ENCODE measurements around the gene MIGA2. TPM values are rescaled to one million over a fixed set of nuclear protein-coding genes. Genes with fewer than 3 reads are reported as not detected.
A peak's percentile ranks its signal among the peaks of the same experiment; 100 is the strongest.
"Not testable (repeated sequence)": the region's sequence is repeated elsewhere in the genome, so short reads cannot be mapped to it uniquely, and the experiment has no call there.

The MIGA2 gene
- total RNA-seq, 1 experiment from 2014 or later = 10.2 TPM

DNA sequence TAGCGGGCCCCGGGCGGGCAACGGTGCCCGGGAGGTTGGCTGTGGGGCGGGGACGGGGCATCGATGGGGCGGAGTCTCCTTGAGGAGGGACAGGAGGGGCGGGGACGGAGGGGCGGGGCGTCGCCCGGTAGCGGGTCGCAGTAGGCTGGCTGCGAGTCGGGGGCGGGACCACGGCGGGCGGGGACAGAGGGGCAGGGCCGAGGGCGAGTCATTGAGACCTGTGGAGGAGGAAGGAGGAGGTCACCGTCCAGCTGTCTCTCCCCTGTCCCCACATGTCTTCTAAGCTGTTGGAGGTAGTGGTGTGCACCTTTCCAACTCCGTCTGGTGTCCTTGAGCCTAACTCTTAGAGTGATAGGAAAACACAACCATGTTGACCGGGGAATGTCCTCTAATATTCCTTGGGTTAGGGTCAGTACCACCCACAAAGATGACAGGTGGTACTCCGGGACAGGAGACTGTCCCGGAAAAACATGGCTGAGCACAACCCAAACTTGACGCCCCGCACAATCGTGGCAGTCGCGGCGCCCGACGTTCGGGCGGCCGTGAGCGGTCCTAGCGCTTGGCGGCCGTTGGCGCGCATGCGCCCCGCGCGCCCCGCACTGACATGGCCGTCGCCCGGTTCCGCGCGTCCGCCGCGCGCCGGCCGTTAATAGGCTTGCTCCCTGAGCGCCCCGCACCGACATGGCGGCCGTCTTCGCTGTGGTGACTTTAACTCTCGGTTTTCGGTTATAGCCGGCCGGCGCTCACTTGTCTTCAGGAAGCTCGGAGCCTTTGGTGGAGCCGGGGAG is 74.5 kb downstream of the MIGA2 start, which contains the start of the genes CRAT and PTPA:
TSS of gene CRAT (minus strand) at position 54 of the 788 bp plus-strand sequence. CDS start 284 bp downstream, outside the sequence.
TSS of gene PTPA (plus strand) at position 676 of the 788 bp plus-strand sequence. CDS start 186 bp downstream, outside the sequence.
- Histone ChIP-seq H3K9ac (ENCODE audit: low read length) (peak within 1 kb of the TSS; percentile 96), H2AFZ (ENCODE audit: low read length) (peak within 1 kb of the TSS; percentile 62), H3K4me3 (ENCODE audit: low read length) (peak within 1 kb of the TSS; percentile 92), H3K4me2 (ENCODE audit: low read depth, low read length, poor library complexity, severe bottlenecking) (peak within 1 kb of the TSS; percentile 85), H3K36me3 (ENCODE audit: insufficient read depth, low read length) (no peaks in the 10 kb centered on the region), H3K27me3 (ENCODE audit: low read length) (no peaks in the 10 kb centered on the region), H3K9me2 (replicated peaks; ENCODE audit: insufficient read depth, low read length) (no peaks in the 10 kb centered on the region), H3K79me2 (ENCODE audit: low read length) (peaks cover 46% of the 10 kb centered on the region), H3K4me1 (ENCODE audit: low read length) (peaks cover 31% of the 10 kb centered on the region), H3K27ac (ENCODE audit: low read length) (peak within 1 kb of the TSS; percentile 74), H3K9me3 (ENCODE audit: low read length) (no peaks in the 10 kb centered on the region), H4K20me1 (ENCODE audit: insufficient read depth, low read depth, low read length) (no peaks in the 10 kb centered on the region)
- peak; percentile 96 for DNase-seq

DNA sequence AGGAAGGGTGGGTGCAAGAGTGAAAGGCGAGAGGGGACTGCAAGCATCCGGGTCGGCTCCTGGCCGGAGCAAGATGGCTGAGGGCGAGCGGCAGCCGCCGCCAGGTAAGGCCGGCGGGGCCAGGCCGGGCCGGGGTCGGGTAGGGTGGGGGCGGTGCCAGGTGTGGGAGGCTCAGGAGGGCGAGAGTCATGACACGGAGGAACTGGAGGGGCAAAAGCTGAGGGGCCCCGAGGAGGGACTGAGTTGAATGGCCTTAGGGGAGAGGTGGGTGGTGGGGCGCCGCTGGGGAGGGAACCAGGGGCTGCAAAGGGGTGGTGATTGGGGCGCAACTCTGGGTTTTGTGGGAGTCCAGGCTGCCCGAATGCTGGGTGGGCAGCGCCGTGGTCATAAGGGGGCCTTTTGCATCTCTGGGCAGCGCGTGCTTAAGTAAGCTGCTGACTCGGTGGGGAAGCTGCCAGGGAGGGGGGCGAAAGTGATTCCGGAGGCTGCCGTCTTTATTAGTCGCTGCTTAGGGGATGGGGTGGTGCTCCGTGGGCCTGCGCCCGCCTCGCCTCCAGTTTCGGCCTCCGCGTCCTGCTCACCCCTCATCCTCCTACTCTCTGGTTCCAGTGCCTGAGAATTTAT is 75.2 kb downstream of the MIGA2 start:
- H3K4me3 ChIP-seq (ENCODE audit: low read length) = peak overlapping the region; percentile 92
- peak overlapping the region; percentile 74 for H3K27ac ChIP-seq (ENCODE audit: low read length)
- no peaks in the 10 kb centered on the region for H4K20me1 ChIP-seq (ENCODE audit: insufficient read depth, low read depth, low read length)
- H3K4me2 ChIP-seq (ENCODE audit: low read depth, low read length, poor library complexity, severe bottlenecking) = peak overlapping the region; percentile 85
- H3K9ac ChIP-seq (ENCODE audit: low read length) = peak overlapping the region; percentile 96
- H3K27me3 ChIP-seq (ENCODE audit: low read length) = no peaks in the 10 kb centered on the region
- peak; percentile 81 for DNase-seq
- H3K36me3 ChIP-seq (ENCODE audit: insufficient read depth, low read length) = no peaks in the 10 kb centered on the region
- H3K79me2 ChIP-seq (ENCODE audit: low read length) = peaks cover 51% of the 10 kb centered on the region
- no peaks in the 10 kb centered on the region for H3K9me3 ChIP-seq (ENCODE audit: low read length)
- peak overlapping the region; percentile 62 for H2AFZ ChIP-seq (ENCODE audit: low read length)
- peaks cover 31% of the 10 kb centered on the region for H3K4me1 ChIP-seq (ENCODE audit: low read length)
- H3K9me2 ChIP-seq (replicated peaks; ENCODE audit: insufficient read depth, low read length) = no peaks in the 10 kb centered on the region

DNA sequence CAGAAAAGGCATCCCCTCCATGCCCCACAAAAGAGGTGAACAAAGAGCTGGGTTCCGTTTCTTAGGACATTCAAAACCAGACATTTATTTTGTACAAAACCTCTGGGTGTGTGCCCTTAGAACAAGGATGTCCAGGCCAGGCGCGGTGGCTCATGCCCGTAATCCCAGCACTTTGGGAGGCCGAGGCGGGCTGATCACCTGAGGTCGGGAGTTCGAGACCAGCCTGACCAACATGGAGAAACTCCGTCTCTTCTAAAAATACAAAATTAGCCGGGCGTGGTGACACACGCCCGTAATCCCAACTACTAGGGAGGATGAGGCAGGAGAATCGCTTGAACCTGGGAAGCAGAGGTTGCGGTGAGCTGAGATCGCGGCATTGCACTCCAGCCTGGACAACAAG is 76.1 kb downstream of the MIGA2 start:
- peaks cover 60% of the 10 kb centered on the region for H3K79me2 ChIP-seq (ENCODE audit: low read length)
- H3K4me3 ChIP-seq (ENCODE audit: low read length) = peak overlapping the region; percentile 92
- not testable (repeated sequence) for H4K20me1 ChIP-seq (ENCODE audit: insufficient read depth, low read depth, low read length); H3K9me2 ChIP-seq (replicated peaks; ENCODE audit: insufficient read depth, low read length); H3K9me3 ChIP-seq (ENCODE audit: low read length); H2AFZ ChIP-seq (ENCODE audit: low read length); H3K36me3 ChIP-seq (ENCODE audit: insufficient read depth, low read length); H3K27me3 ChIP-seq (ENCODE audit: low read length); DNase-seq
- peak overlapping the region; percentile 85 for H3K4me2 ChIP-seq (ENCODE audit: low read depth, low read length, poor library complexity, severe bottlenecking)
- peak overlapping the region; percentile 74 for H3K27ac ChIP-seq (ENCODE audit: low read length)
- H3K9ac ChIP-seq (ENCODE audit: low read length) = peak overlapping the region; percentile 96
- H3K4me1 ChIP-seq (ENCODE audit: low read length) = peaks cover 31% of the 10 kb centered on the region

DNA sequence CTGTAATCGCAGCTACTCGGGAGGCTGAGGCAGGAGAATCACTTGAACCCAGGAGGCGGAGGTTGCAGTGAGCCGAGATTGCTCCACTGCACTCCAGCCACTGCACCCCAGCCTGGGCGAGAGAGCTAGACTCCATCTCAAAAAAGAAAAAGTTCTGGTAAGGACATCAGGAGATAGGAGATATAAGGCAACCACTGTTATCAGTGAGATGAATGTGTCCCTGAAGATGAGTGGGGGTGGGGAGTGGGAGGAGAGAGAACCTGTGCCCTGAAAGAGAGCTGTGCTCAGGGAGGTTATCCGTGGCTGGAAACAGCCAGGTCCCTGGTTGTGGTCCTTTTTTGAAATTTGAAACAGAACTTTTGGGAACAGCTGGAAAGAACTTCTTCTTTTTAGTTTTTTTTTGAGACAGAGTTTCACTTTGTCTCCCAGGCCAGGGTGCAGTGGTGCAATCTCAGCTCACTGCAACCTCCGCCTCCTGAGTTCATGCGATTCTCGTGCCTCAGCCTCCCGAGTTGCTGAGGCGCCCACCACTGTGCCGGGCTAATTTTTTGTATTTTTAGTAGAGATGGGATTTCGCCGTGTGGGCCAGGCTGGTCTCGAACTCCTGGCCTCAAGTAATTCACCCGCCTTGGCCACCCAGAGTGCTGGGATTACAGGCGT is 77.3 kb downstream of the MIGA2 start:
- no peaks in the 10 kb centered on the region for H3K36me3 ChIP-seq (ENCODE audit: insufficient read depth, low read length)
- peaks cover 72% of the 10 kb centered on the region for H3K79me2 ChIP-seq (ENCODE audit: low read length)
- no peaks in the 10 kb centered on the region for H4K20me1 ChIP-seq (ENCODE audit: insufficient read depth, low read depth, low read length)
- 0 out of 2 replicates have a peak overlapping the region, but pooled peaks have one; percentile 11 for H3K27ac ChIP-seq (ENCODE audit: low read length)
- peak overlapping the region; percentile 30 for H3K4me2 ChIP-seq (ENCODE audit: low read depth, low read length, poor library complexity, severe bottlenecking)
- no peaks in the 10 kb centered on the region for H3K27me3 ChIP-seq (ENCODE audit: low read length)
- DNase-seq = no peak
- no peak overlapping the region for H3K9ac ChIP-seq (ENCODE audit: low read length)
- no peaks in the 10 kb centered on the region for H3K9me2 ChIP-seq (replicated peaks; ENCODE audit: insufficient read depth, low read length)
- peaks cover 31% of the 10 kb centered on the region for H3K4me1 ChIP-seq (ENCODE audit: low read length)
- no peak overlapping the region for H3K4me3 ChIP-seq (ENCODE audit: low read length)
- no peak overlapping the region for H2AFZ ChIP-seq (ENCODE audit: low read length)
- no peaks in the 10 kb centered on the region for H3K9me3 ChIP-seq (ENCODE audit: low read length)

DNA sequence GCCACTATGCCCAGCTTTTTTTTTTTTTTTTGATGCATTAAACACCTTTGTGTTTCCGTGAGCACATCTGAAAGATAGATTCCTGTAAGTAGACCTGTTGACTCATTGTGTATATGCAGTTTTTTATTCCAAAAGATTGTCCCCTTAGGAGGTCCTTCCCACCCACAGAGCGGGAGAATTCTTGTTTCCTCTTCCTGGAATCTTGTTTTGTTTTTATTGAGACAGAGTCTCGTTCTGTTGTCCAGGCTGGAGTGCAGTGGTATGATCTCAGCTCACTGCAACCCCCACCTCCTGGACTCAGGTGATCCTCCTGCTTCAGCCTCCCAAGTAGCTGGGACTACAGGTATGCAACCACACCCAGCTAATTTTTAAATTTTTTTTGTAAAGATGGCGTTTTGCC is 82.4 kb downstream of the MIGA2 start:
- H2AFZ ChIP-seq (ENCODE audit: low read length) = no peak overlapping the region
- H3K4me2 ChIP-seq (ENCODE audit: low read depth, low read length, poor library complexity, severe bottlenecking) = no peak overlapping the region
- H3K4me3 ChIP-seq (ENCODE audit: low read length) = no peak overlapping the region
- no peak for DNase-seq
- no peaks in the 10 kb centered on the region for H4K20me1 ChIP-seq (ENCODE audit: insufficient read depth, low read depth, low read length)
- H3K79me2 ChIP-seq (ENCODE audit: low read length) = peaks cover 60% of the 10 kb centered on the region
- H3K9me2 ChIP-seq (replicated peaks; ENCODE audit: insufficient read depth, low read length) = no peaks in the 10 kb centered on the region
- 0 out of 2 replicates have a peak, but pooled peaks cover 6% of the 10 kb centered on the region for H3K36me3 ChIP-seq (ENCODE audit: insufficient read depth, low read length)
- H3K4me1 ChIP-seq (ENCODE audit: low read length) = peaks cover 15% of the 10 kb centered on the region
- H3K9me3 ChIP-seq (ENCODE audit: low read length) = no peaks in the 10 kb centered on the region
- H3K27me3 ChIP-seq (ENCODE audit: low read length) = no peaks in the 10 kb centered on the region
- no peak overlapping the region for H3K9ac ChIP-seq (ENCODE audit: low read length)
- no peak overlapping the region for H3K27ac ChIP-seq (ENCODE audit: low read length)

DNA sequence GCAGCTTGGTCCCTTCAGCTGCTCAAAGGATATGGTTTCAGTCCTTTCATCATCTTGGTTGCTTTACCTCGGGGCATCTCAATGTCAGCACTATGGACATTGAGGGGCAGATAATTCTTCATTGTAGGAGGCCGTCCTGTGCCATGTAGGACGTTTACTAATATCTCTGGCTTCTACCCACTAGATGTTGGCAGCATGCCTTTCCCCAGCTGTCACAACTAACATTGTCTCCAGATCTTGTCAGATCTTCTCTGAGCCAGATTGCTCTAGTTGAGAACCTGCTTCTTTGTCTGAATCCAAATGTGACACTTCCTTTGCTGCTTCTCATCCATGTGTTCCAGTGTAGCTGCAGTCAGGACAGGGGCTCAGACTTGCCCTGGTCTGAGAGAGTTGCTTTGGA is 85.1 kb downstream of the MIGA2 start:
- Histone ChIP-seq H2AFZ (ENCODE audit: low read length) (no peak overlapping the region), H3K27ac (ENCODE audit: low read length) (no peak overlapping the region), H3K79me2 (ENCODE audit: low read length) (peaks cover 42% of the 10 kb centered on the region), H3K9ac (ENCODE audit: low read length) (no peak overlapping the region), H3K9me2 (replicated peaks; ENCODE audit: insufficient read depth, low read length) (no peaks in the 10 kb centered on the region), H3K27me3 (ENCODE audit: low read length) (no peaks in the 10 kb centered on the region), H3K36me3 (ENCODE audit: insufficient read depth, low read length) (0 out of 2 replicates have a peak, but pooled peaks cover 8% of the 10 kb centered on the region), H3K9me3 (ENCODE audit: low read length) (no peaks in the 10 kb centered on the region), H3K4me3 (ENCODE audit: low read length) (no peak overlapping the region), H3K4me2 (ENCODE audit: low read depth, low read length, poor library complexity, severe bottlenecking) (no peak overlapping the region), H4K20me1 (ENCODE audit: insufficient read depth, low read depth, low read length) (no peaks in the 10 kb centered on the region), H3K4me1 (ENCODE audit: low read length) (peaks cover 2% of the 10 kb centered on the region; the same call in 1 of the 2 replicates)
- DNase-seq = no peak

Data from Karpas-422 (cell line).